Transverse colon (tissue), 4 donors: ENCODE measurements around the gene RTTN.

Source experiments
- POLR2A ChIP-seq: fragments of 450-650 bp; IDR thresholded peaks from one replicate; pipeline ENCODE4 v1.6.1; 2016; ENCODE audit warnings: antibody characterized with exemption, mild to moderate bottlenecking, moderate library complexity
- POLR2AphosphoS5 ChIP-seq, 3 donors: sonication (generic); formaldehyde crosslinking; IDR thresholded peaks; one replicate each; pipeline ENCODE4 v1.6.1; 2016; ENCODE audit warnings: antibody characterized with exemption in 3 of 3
- TF ChIP-seq, protein P1 (sequence below), 5 experiments: fragments of 200-600 bp in 3 of 5; fragments of 450-650 bp in 2 of 5; sonication (generic) in 3 of 5; IDR thresholded peaks; 1 replicate in 2 of 5; 2 replicates in 3 of 5; pipeline ENCODE4 v1.5.1; 2016 to 2017; ENCODE audit warnings: antibody characterized with exemption in 5 of 5, inconsistent platforms in 3 of 5, mild to moderate bottlenecking in 2 of 5, moderate library complexity in 1 of 5

GRCh38 chr18:70148039-70148938 lies 57.2 kb downstream of the RTTN start:
- TF ChIP-seq POLR2A (no peak), POLR2AphosphoS5 (IDR thresholded peaks at IDR 0.05) (no peak)
- TF ChIP-seq, protein P1, sequence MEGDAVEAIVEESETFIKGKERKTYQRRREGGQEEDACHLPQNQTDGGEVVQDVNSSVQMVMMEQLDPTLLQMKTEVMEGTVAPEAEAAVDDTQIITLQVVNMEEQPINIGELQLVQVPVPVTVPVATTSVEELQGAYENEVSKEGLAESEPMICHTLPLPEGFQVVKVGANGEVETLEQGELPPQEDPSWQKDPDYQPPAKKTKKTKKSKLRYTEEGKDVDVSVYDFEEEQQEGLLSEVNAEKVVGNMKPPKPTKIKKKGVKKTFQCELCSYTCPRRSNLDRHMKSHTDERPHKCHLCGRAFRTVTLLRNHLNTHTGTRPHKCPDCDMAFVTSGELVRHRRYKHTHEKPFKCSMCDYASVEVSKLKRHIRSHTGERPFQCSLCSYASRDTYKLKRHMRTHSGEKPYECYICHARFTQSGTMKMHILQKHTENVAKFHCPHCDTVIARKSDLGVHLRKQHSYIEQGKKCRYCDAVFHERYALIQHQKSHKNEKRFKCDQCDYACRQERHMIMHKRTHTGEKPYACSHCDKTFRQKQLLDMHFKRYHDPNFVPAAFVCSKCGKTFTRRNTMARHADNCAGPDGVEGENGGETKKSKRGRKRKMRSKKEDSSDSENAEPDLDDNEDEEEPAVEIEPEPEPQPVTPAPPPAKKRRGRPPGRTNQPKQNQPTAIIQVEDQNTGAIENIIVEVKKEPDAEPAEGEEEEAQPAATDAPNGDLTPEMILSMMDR (IDR thresholded peaks at IDR 0.05): no peak
